PFSK-1 (cell line): ENCODE data around the gene KLHL26.

Experiments used
- FOXP2 ChIP-seq: optimal IDR thresholded peaks from 2 replicates; pipeline ENCODE3; 2011; ENCODE audit warnings: borderline replicate concordance, control low read depth, inconsistent platforms; ENCODE audit not compliant: insufficient read depth; ENCODE audit errors: extremely low read length, extremely low read depth
- POLR2AphosphoS5 ChIP-seq: IDR thresholded peaks from 2 replicates; pipeline ENCODE4 v1.6.1; 2012; ENCODE audit warnings: low read depth, mild to moderate bottlenecking, control low read depth, low read length, moderate library complexity
- REST ChIP-seq, 2 experiments: IDR thresholded peaks; 2 replicates each; pipeline versions ENCODE4 v1.6.1 to v1.8.0; 2011 to 2012; ENCODE audit warnings: low read depth in 2 of 2, low read length in 2 of 2, control low read depth in 1 of 2, inconsistent platforms in 1 of 2, mild to moderate bottlenecking in 1 of 2, moderate library complexity in 1 of 2; ENCODE audit not compliant: insufficient read depth in 1 of 2
- SIN3A ChIP-seq: IDR thresholded peaks from 2 replicates; pipeline ENCODE4 v1.6.1; 2012; ENCODE audit warnings: mild to moderate bottlenecking, low read length, moderate library complexity, borderline replicate concordance; ENCODE audit not compliant: insufficient read depth
- TAF1 ChIP-seq: IDR thresholded peaks from 2 replicates; pipeline ENCODE4 v1.6.1; 2012; ENCODE audit warnings: low read length, control low read depth, borderline replicate concordance; ENCODE audit not compliant: insufficient read depth

KLHL26 gene

GRCh38 chr19:18718846-18719458, 82.1 kb downstream of the KLHL26 start:
- no peak for TF ChIP-seq REST (IDR thresholded peaks at IDR 0.05; ENCODE audit: insufficient read depth in 1 of 2, low read depth in 2 of 2, low read length in 2 of 2)
- TF ChIP-seq FOXP2: no peak
- no peak for TF ChIP-seq POLR2AphosphoS5
- TF ChIP-seq SIN3A: no peak
- no peak for TF ChIP-seq TAF1

DNA sequence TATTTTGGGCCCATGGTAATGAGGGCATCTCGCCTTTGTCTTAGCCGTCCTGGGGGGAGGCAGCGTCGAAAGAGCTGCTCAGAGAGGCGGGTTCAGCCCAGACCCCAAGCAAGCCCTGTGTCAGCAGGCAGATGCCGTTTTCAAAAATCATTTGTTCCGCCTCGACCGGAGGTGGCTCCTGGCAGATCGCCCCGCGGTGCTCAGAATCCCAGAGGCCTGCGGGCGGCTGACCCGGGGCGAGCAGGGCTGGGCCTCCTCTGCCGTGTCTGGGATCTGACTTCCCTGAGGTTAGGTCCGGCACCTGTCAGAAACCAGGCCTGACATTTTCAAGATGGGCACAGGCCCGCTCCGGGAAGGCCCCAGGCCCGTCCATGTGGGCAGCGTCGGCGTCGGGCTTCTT, 82.7 kb downstream of the KLHL26 start:
- TF ChIP-seq SIN3A (no peak), FOXP2 (no peak), REST (IDR thresholded peaks at IDR 0.05; ENCODE audit: insufficient read depth in 1 of 2, low read depth in 2 of 2, low read length in 2 of 2) (no peak), TAF1 (no peak), POLR2AphosphoS5 (no peak)
